Measurements from ENCODE around the gene MYBPH. TPM values are rescaled to one million over a fixed set of nuclear protein-coding genes. Genes with fewer than 3 reads are reported as not detected.

The MYBPH gene
- total RNA-seq, 1 experiment from 2014 or later, result not detected

DNA sequence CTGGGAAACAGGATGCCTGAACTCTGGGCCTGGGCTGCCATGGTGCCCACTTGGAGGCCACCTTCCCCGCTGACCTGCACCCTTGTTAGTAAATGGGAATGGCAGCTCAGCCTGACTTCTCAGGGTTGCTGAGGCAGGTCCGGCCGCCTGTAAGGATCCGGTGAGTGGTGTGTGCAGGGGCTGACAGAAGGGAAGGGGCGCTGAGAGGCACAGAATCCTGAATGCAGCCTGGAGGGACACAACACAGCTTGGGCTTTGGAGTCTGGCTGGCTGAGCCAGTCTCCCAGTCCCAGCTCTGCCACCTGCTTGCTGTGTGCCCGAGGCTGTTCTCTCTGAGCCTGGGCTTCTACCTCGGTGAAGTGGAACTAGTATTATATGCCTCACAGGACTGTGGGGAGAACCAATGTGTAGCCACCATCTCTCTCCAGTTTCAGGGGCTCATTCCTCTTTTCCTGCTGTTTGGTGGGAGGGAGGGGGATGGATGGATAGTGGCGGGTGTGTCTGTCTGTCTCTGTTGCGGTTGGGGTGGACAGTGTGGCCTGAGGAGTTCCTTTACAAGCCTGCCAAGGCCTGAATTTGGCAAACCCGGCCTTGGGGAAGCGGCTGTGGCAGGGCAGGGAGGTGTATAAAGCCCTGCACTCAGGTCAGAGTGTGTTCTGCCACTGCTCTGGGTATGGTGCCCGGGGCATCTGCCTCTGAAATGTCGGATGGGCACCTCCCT is 30.1 kb downstream of the MYBPH start:
- no CpG with 5 or more reads among the region's 13 CpGs for WGBS (ENCODE audit: extremely low coverage, insufficient read length, low lambda C conversion rate)
- no peak overlapping the region for H3K56ac ChIP-seq (ENCODE audit: insufficient read length, low read depth, low read length)
- no peak overlapping the region for H2AK5ac ChIP-seq (ENCODE audit: insufficient read length, low read length)
- no peaks in the 10 kb centered on the region for H3K23me2 ChIP-seq (ENCODE audit: insufficient read length, low read depth, low read length, poor library complexity, severe bottlenecking)
- no peak overlapping the region for H2BK120ac ChIP-seq (ENCODE audit: low read depth, low read length, poor library complexity, severe bottlenecking)
- H3K4me2 ChIP-seq (ENCODE audit: insufficient read depth, insufficient read length, low read length), result no peak overlapping the region
- no peak overlapping the region for H2AFZ ChIP-seq (ENCODE audit: low read length)
- no peak overlapping the region for H2BK12ac ChIP-seq (ENCODE audit: insufficient read length, low read depth, low read length)
- no peak overlapping the region for H2BK20ac ChIP-seq (ENCODE audit: low read depth, low read length, poor library complexity, severe bottlenecking)
- H3K9me3 ChIP-seq (ENCODE audit: control insufficient read depth, low read depth, low read length), result no peaks in the 10 kb centered on the region
- no peak overlapping the region for H3K9ac ChIP-seq (ENCODE audit: extremely low read depth, insufficient read length, low read length)
- no peak overlapping the region for H3K4ac ChIP-seq (ENCODE audit: low read depth, low read length)
- no peak overlapping the region for H3K23ac ChIP-seq (ENCODE audit: insufficient read length, low read depth, low read length)
- TF ChIP-seq, protein P1, sequence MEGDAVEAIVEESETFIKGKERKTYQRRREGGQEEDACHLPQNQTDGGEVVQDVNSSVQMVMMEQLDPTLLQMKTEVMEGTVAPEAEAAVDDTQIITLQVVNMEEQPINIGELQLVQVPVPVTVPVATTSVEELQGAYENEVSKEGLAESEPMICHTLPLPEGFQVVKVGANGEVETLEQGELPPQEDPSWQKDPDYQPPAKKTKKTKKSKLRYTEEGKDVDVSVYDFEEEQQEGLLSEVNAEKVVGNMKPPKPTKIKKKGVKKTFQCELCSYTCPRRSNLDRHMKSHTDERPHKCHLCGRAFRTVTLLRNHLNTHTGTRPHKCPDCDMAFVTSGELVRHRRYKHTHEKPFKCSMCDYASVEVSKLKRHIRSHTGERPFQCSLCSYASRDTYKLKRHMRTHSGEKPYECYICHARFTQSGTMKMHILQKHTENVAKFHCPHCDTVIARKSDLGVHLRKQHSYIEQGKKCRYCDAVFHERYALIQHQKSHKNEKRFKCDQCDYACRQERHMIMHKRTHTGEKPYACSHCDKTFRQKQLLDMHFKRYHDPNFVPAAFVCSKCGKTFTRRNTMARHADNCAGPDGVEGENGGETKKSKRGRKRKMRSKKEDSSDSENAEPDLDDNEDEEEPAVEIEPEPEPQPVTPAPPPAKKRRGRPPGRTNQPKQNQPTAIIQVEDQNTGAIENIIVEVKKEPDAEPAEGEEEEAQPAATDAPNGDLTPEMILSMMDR (conservative IDR thresholded peaks at IDR 0.05), result no peak
- H3K79me1 ChIP-seq (ENCODE audit: insufficient read depth, low read depth, low read length, poor library complexity, severe bottlenecking), result no peaks in the 10 kb centered on the region
- Mint-ChIP-seq H3K9me3 (peaks cover 4 to 8% of the 10 kb centered on the region in 2 experiments; a peak in 3 of 5 replicates), H3K4me3 (no peak overlapping the region), H3K4me1 (peaks cover 55 to 72% of the 10 kb centered on the region in 2 experiments), H3K27me3 (ENCODE audit: low read depth) (no peaks in the 10 kb centered on the region; the same call in 1 of the 2 replicates), H3K27ac (peak overlapping the region in 1 of 3 experiments; percentile 10; a peak in 1 of 7 replicates), H3K36me3 (ENCODE audit: insufficient read depth in 1 of 3, low read depth in 3 of 3) (peaks cover 0 to 9% (median 2%) of the 10 kb centered on the region in 3 experiments; a peak in 3 of 7 replicates)
- no peak overlapping the region for H3K14ac ChIP-seq (ENCODE audit: insufficient read depth, low read length)
- H3K79me2 ChIP-seq (ENCODE audit: insufficient read depth, low read length), result no peaks in the 10 kb centered on the region
- H3T11ph ChIP-seq (ENCODE audit: low read length), result no peak overlapping the region
- H3K4me1 ChIP-seq (ENCODE audit: insufficient read depth, low read length), result peaks cover 18% of the 10 kb centered on the region; the same call in 1 of the 2 replicates
- H2BK15ac ChIP-seq (ENCODE audit: low read depth, low read length), result no peak overlapping the region
- no peak overlapping the region for H4K8ac ChIP-seq (replicated peaks; ENCODE audit: insufficient read length, low read depth, low read length)
- no peak overlapping the region for H2BK5ac ChIP-seq (ENCODE audit: insufficient read length, low read length)
- H3K27ac ChIP-seq (ENCODE audit: insufficient read length, low read depth, low read length), result no peak overlapping the region
- no peak overlapping the region for H3K18ac ChIP-seq (ENCODE audit: insufficient read length, low read depth, low read length)
- no peak for DNase-seq
- no peak overlapping the region for H4K91ac ChIP-seq (ENCODE audit: insufficient read length, low read depth, low read length)
- no peaks in the 10 kb centered on the region for H4K20me1 ChIP-seq (ENCODE audit: control insufficient read depth, insufficient read depth, insufficient read length)
- H3K27me3 ChIP-seq (ENCODE audit: insufficient read depth, low read length), result no peaks in the 10 kb centered on the region
- H4K5ac ChIP-seq (ENCODE audit: insufficient read length, low read depth, low read length), result no peak overlapping the region

All from H9 (cell line).